Loucy (cell line): ENCODE data around the gene FBXW12.

Source experiments
- CTCF ChIP-seq: fragments of 200-600 bp; sonication (generic); conservative IDR thresholded peaks from 2 replicates; pipeline ENCODE4 v1.5.1; 2014; ENCODE audit warnings: mild to moderate bottlenecking, antibody characterized with exemption, low read length
- EZH2phosphoT487 ChIP-seq: fragments of 200-600 bp; IDR thresholded peaks from 2 replicates; pipeline ENCODE4 v1.6.1; 2018; ENCODE audit warnings: antibody characterized with exemption, mild to moderate bottlenecking, moderate library complexity, borderline replicate concordance

- TF ChIP-seq CTCF (no peak), EZH2phosphoT487 (no peak)
These were observed 55.6 kb downstream of the FBXW12 start for GRCh38 chr3:48427630-48427962.
